ENCODE data around the gene HAPLN2. TPM values are rescaled to one million over a fixed set of nuclear protein-coding genes. Genes with fewer than 3 reads are reported as not detected.

Gene HAPLN2
- total RNA-seq, 2 experiments from 2014 or later = not detected

GRCh38 chr1:156590326-156591180 lies 28.7 kb upstream of the HAPLN2 start:
- ChIA-PET CTCF (interaction anchor here (0.9 to 4.8 kb wide), 9 partner anchors 8 to 205 kb away, joined by 3 to 18 read pairs (median 3); no protein-coding TSS in a partner anchor), POLR2A (interaction anchor here (0.6 to 2.7 kb wide), 5 partner anchors 9 to 89 kb away, joined by 3 to 23 read pairs (median 3); partner anchors contain the start of gene GPATCH4)

- ChIA-PET CTCF (interaction anchor here (0.9 to 4.8 kb wide), 10 partner anchors 9 to 205 kb away, joined by 3 to 18 read pairs (median 3); no protein-coding TSS in a partner anchor), POLR2A (interaction anchor here (0.6 to 2.7 kb wide), 5 partner anchors 9 to 90 kb away, joined by 3 to 23 read pairs (median 3); partner anchors contain the start of gene GPATCH4)
These were observed 28.1 kb upstream of the HAPLN2 start for GRCh38 chr1:156591181-156591431.

GRCh38 chr1:156591432-156592157 lies 27.6 kb upstream of the HAPLN2 start, which contains the start of gene NAXE:
Gene NAXE (plus strand): TSS chr1:156591776. CDS start chr1:156591805, 29 bp downstream.
- ChIA-PET POLR2A (interaction anchor here (0.6 to 2.7 kb wide), 5 partner anchors 9 to 90 kb away, joined by 3 to 23 read pairs (median 8); partner anchors contain the start of genes GPATCH4 and MEF2D), CTCF (interaction anchor here (0.9 to 4.8 kb wide), 14 partner anchors 9 to 206 kb away, joined by 3 to 18 read pairs (median 3); partner anchors contain the start of gene GPATCH4)

- ChIA-PET CTCF (interaction anchor here (0.9 to 4.8 kb wide), 11 partner anchors 8 to 207 kb away, joined by 3 to 18 read pairs (median 4); partner anchors contain the start of gene GPATCH4), POLR2A (interaction anchor here (0.5 to 2.7 kb wide), 7 partner anchors 8 to 282 kb away, joined by 3 to 23 read pairs (median 4); partner anchors contain the start of genes GPATCH4 and MEF2D)
These were observed 26.9 kb upstream of the HAPLN2 start for GRCh38 chr1:156592158-156592909.

GRCh38 chr1:156592910-156593660 lies 26.1 kb upstream of the HAPLN2 start:
- POLR2A ChIA-PET = interaction anchor here (0.5 to 2.7 kb wide), 5 partner anchors 7 to 283 kb away, joined by 3 to 23 read pairs (median 10); partner anchors contain the start of genes GPATCH4 and MEF2D
- CTCF ChIA-PET = interaction anchor here (0.9 to 4.8 kb wide), 8 partner anchors 8 to 147 kb away, joined by 3 to 18 read pairs (median 4); partner anchors contain the start of gene GPATCH4

GRCh38 chr1:156593661-156593989 lies 25.6 kb upstream of the HAPLN2 start:
- POLR2A ChIA-PET = interaction anchor here (0.6 kb wide), 1 partner anchor 109 kb away, joined by 10 read pairs; no protein-coding TSS in a partner anchor
- CTCF ChIA-PET = interaction anchor here (1.2 to 4.8 kb wide), 5 partner anchors 10 to 148 kb away, joined by 3 to 18 read pairs (median 5); no protein-coding TSS in a partner anchor

- ChIA-PET CTCF (interaction anchor here (0.6 to 4.8 kb wide), 7 partner anchors 9 to 148 kb away, joined by 3 to 18 read pairs (median 4); no protein-coding TSS in a partner anchor), POLR2A (no interaction called here)
These were observed 25.0 kb upstream of the HAPLN2 start for GRCh38 chr1:156594190-156594589.

- POLR2A ChIA-PET = no interaction called here
These were observed 24.2 kb upstream of the HAPLN2 start for GRCh38 chr1:156595016-156595415.

GRCh38 chr1:156596426-156596825 lies 22.8 kb upstream of the HAPLN2 start:
- CTCF ChIA-PET = interaction anchor here (0.6 to 1.6 kb wide), 3 partner anchors 12 to 480 kb away, joined by 3 to 5 read pairs (median 3); no protein-coding TSS in a partner anchor
- POLR2A ChIA-PET = interaction anchor here (0.6 kb wide), 1 partner anchor 78 kb away, joined by 3 read pairs; no protein-coding TSS in a partner anchor

More at GRCh38 chr1:156595016-156595415, 24.2 kb upstream of the HAPLN2 start:
- CTCF ChIA-PET = interaction anchor here (1.9 kb wide), 1 partner anchor 114 kb away, joined by 5 read pairs; no protein-coding TSS in a partner anchor

- ChIA-PET CTCF (interaction anchor here (0.7 to 3.0 kb wide), 3 partner anchors 10 to 54 kb away, joined by 3 to 11 read pairs (median 5); no protein-coding TSS in a partner anchor), POLR2A (no interaction called here)
These were observed 21.1 kb upstream of the HAPLN2 start for GRCh38 chr1:156598125-156598524.

- CTCF ChIA-PET = interaction anchor here (1.3 to 3.0 kb wide), 6 partner anchors 10 to 213 kb away, joined by 3 to 14 read pairs (median 6); no protein-coding TSS in a partner anchor
- POLR2A ChIA-PET = interaction anchor here (0.7 to 3.0 kb wide), 2 partner anchors 7 to 25 kb away, joined by 3 to 23 read pairs; partner anchors contain the start of gene NAXE
These were observed 20.3 kb upstream of the HAPLN2 start for GRCh38 chr1:156598731-156599432.

GRCh38 chr1:156599811-156600210 lies 19.4 kb upstream of the HAPLN2 start:
- CTCF ChIA-PET = interaction anchor here (0.7 to 3.0 kb wide), 12 partner anchors 8 to 289 kb away, joined by 3 to 14 read pairs (median 5); partner anchors contain the start of gene NAXE
- POLR2A ChIA-PET = interaction anchor here (0.7 to 3.0 kb wide), 3 partner anchors 8 to 129 kb away, joined by 3 to 23 read pairs (median 6); partner anchors contain the start of genes ISG20L2, METTL25B and NAXE

GRCh38 chr1:156600733-156601121 lies 18.5 kb upstream of the HAPLN2 start:
- CTCF ChIA-PET = interaction anchor here (0.9 to 2.6 kb wide), 8 partner anchors 9 to 215 kb away, joined by 3 to 14 read pairs (median 5); partner anchors contain the start of gene NAXE
- POLR2A ChIA-PET = interaction anchor here (1.7 to 3.0 kb wide), 2 partner anchors 9 to 128 kb away, joined by 6 to 23 read pairs; partner anchors contain the start of genes ISG20L2, METTL25B and NAXE

GRCh38 chr1:156601122-156601830 lies 17.9 kb upstream of the HAPLN2 start, which contains the start of gene GPATCH4:
Gene GPATCH4 (minus strand): TSS chr1:156601479.
- POLR2A ChIA-PET = interaction anchor here (0.6 to 3.0 kb wide), 3 partner anchors 9 to 144 kb away, joined by 4 to 23 read pairs (median 6); partner anchors contain the start of genes ISG20L2, METTL25B and NAXE

GRCh38 chr1:156601892-156602291 lies 17.3 kb upstream of the HAPLN2 start:
- ChIA-PET CTCF (interaction anchor here (0.6 to 4.1 kb wide), 7 partner anchors 10 to 156 kb away, joined by 3 to 17 read pairs (median 4); partner anchors contain the start of gene NAXE), POLR2A (interaction anchor here (0.6 to 3.0 kb wide), 2 partner anchors 10 to 145 kb away, joined by 4 to 23 read pairs; partner anchors contain the start of gene NAXE)

More at GRCh38 chr1:156601122-156601830, 17.9 kb upstream of the HAPLN2 start, which contains the start of gene GPATCH4:
- CTCF ChIA-PET = interaction anchor here (0.6 to 4.1 kb wide), 10 partner anchors 9 to 215 kb away, joined by 3 to 17 read pairs (median 4); partner anchors contain the start of gene NAXE
